GM03348 (cell line): Measurements from ENCODE around the gene BPIFB2.

ENCODE experiments used
- DNase-seq: peaks from one replicate; pipeline ENCODE4 v3.0.0; 2012; ENCODE audit warnings: low spot score

Gene BPIFB2

GRCh38 chr20:33006776-33007375 is 628 bp upstream of the BPIFB2 start:
- DNase-seq = no peak

GRCh38 chr20:33008336-33009213 is 1.1 kb downstream of the BPIFB2 start:
- no peak for DNase-seq

GRCh38 chr20:33009214-33010132 is 2.0 kb downstream of the BPIFB2 start:
- DNase-seq = no peak

- no peak for DNase-seq
Observed at GRCh38 chr20:33010133-33010504, 2.6 kb downstream of the BPIFB2 start.

GRCh38 chr20:33010674-33011449 is 3.4 kb downstream of the BPIFB2 start:
- no peak for DNase-seq

GRCh38 chr20:33012327-33013189 is 5.1 kb downstream of the BPIFB2 start:
- DNase-seq = no peak

GRCh38 chr20:33013701-33014326 is 6.3 kb downstream of the BPIFB2 start:
- DNase-seq = no peak

GRCh38 chr20:33014336-33015113 is 7.0 kb downstream of the BPIFB2 start:
- no peak for DNase-seq

- no peak for DNase-seq
Observed at GRCh38 chr20:33015114-33015484, 7.6 kb downstream of the BPIFB2 start.

- DNase-seq = no peak
Observed at GRCh38 chr20:33015700-33016580, 8.4 kb downstream of the BPIFB2 start.

- no peak for DNase-seq
Observed at GRCh38 chr20:33016581-33017109, 9.1 kb downstream of the BPIFB2 start.

- no peak for DNase-seq
Observed at GRCh38 chr20:33017542-33017941, 10.0 kb downstream of the BPIFB2 start.

GRCh38 chr20:33018169-33018931 is 10.8 kb downstream of the BPIFB2 start:
- no peak for DNase-seq

GRCh38 chr20:33019465-33020277 is 12.2 kb downstream of the BPIFB2 start:
- no peak for DNase-seq

- no peak for DNase-seq
Observed at GRCh38 chr20:33020278-33021161, 13.0 kb downstream of the BPIFB2 start.

GRCh38 chr20:33021879-33022278 is 14.4 kb downstream of the BPIFB2 start:
- DNase-seq = no peak
